CD4-positive, alpha-beta T cell (primary cell): Measurements from ENCODE around the gene STAC2. TPM values are rescaled to one million over a fixed set of nuclear protein-coding genes. Genes with fewer than 3 reads are reported as not detected.

ENCODE experiments used
- ATAC-seq: fragments of 200-7000 bp; cut with Tn5 transposase; one replicate; pipeline ENCODE4 v1.10.0; 2022; ENCODE audit warnings: mild to moderate bottlenecking; ENCODE audit not compliant: poor library complexity
- CTCF ChIA-PET: fragments of 350-600 bp; sonication (Branson Sonifier 250); formaldehyde crosslinking; loops from one replicate; lab custom pipeline; 2021; ENCODE audit warnings: antibody characterized with exemption, inconsistent platforms; lab: Charles Lee
- POLR2A ChIA-PET: fragments of 350-600 bp; sonication (Branson Sonifier 250); formaldehyde crosslinking; loops from one replicate; lab custom pipeline; 2021; ENCODE audit warnings: antibody characterized with exemption, inconsistent platforms; lab: Charles Lee
- DNase-seq, 14 experiments: peaks; one replicate each; pipeline ENCODE4 v3.0.0-alpha.2; 2013 to 2020; ENCODE audit warnings: mixed read lengths in 2 of 14
- H3K27ac ChIP-seq, 2 donors: one replicate each; pipeline versions ENCODE4 v1.5.1 to v1.7.0; 2013; ENCODE audit warnings: low read length in 2 of 2, low read depth in 1 of 2, mild to moderate bottlenecking in 1 of 2
- H3K27me3 ChIP-seq, 2 experiments: 1 replicate in 1 of 2; 2 replicates in 1 of 2; pipeline versions ENCODE4 v1.6.1 to v1.7.0; 2013; ENCODE audit warnings: low read length in 2 of 2, control low read depth in 1 of 2, mild to moderate bottlenecking in 1 of 2, moderate library complexity in 1 of 2; ENCODE audit not compliant: insufficient read depth in 2 of 2, control insufficient read depth in 1 of 2
- H3K36me3 ChIP-seq: one replicate; pipeline ENCODE4 v1.6.1; 2013; ENCODE audit warnings: low read length, control low read depth; ENCODE audit not compliant: insufficient read depth
- H3K4me1 ChIP-seq: one replicate; pipeline ENCODE4 v1.6.1; 2013; ENCODE audit warnings: low read length, control low read depth; ENCODE audit not compliant: insufficient read depth
- H3K4me3 ChIP-seq: one replicate; pipeline ENCODE4 v1.5.1; 2013; ENCODE audit warnings: mild to moderate bottlenecking, low read length, moderate library complexity
- H3K9me3 ChIP-seq, 2 experiments: 1 replicate in 1 of 2; 2 replicates in 1 of 2; pipeline versions ENCODE4 v1.6.1 to v1.7.0; 2013; ENCODE audit warnings: low read length in 2 of 2, mild to moderate bottlenecking in 2 of 2, control low read depth in 1 of 2, moderate library complexity in 1 of 2; ENCODE audit not compliant: control insufficient read depth in 1 of 2, insufficient read depth in 1 of 2
- H3K27ac Mint-ChIP-seq: one replicate; pipeline ENCODE4 v1.8.0; 2020; ENCODE audit warnings: mixed read lengths
- H3K27me3 Mint-ChIP-seq: one replicate; pipeline ENCODE4 v1.8.0; 2021; ENCODE audit warnings: mixed read lengths
- H3K36me3 Mint-ChIP-seq: one replicate; pipeline ENCODE4 v1.8.0; 2021; ENCODE audit warnings: low read depth, mixed read lengths
- H3K4me1 Mint-ChIP-seq: one replicate; pipeline ENCODE4 v1.8.0; 2021; ENCODE audit warnings: low read depth, mixed read lengths
- H3K4me3 Mint-ChIP-seq: one replicate; pipeline ENCODE4 v1.8.0; 2020; ENCODE audit warnings: mild to moderate bottlenecking, mixed read lengths
- H3K9me3 Mint-ChIP-seq: one replicate; pipeline ENCODE4 v1.8.0; 2020; ENCODE audit warnings: mixed read lengths
- CTCF ChIP-seq: fragments of 200-600 bp; IDR thresholded peaks from one replicate; pipeline ENCODE4 v1.8.0; 2022; ENCODE audit warnings: antibody characterized with exemption, mild to moderate bottlenecking
- intact Hi-C, 2 experiments: fragments of 100-400 bp; cut with DNase I in 1 of 2; cut with micrococcal nuclease in 1 of 2; formaldehyde crosslinking; loops; one replicate each; pipeline versions ENCODE4 v1.15.1 to v1.9.0; 2023 to 2025; cut with DNase I, micrococcal nuclease
- total RNA-seq, 174 experiments: library from RNA in 2 of 174; stranded (reverse) in 2 of 174; gene quantifications; one replicate each; pipeline ENCODE4 v1.2.3 and lab custom pipeline; 2021 to 2026

Gene STAC2
- total RNA-seq, 2 experiments from 2014 or later = not detected

DNA sequence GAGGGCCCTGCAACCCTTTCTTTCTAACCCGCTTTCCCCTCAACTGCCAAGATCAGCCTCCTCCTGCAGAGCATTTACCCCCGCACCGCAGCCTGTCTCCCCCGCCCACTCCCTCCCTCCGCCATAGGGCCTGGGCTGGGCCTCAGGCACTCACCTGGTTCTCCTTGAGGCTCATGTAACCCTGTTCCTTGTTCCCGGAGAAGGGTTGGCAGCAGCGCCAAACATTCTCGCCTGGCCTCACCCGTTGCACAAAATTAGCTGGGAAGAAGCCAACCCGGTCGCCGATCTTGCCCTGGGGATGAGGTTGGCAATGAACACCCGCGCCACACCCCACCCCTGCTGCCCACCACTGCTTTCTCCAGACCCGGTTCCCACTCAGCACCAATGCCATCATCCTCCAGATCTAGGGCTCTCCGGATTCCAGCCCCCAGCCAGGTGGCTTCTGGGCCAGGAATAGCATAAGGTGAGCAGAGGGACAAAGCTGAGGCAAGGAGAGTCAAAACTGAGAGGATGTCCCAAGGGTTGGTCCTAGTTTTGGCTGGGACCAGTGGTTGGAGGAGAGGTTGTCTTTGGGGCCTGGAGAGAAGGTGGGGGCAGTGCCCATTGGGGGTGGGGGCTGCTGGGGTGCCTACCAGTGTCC lies 12.8 kb downstream of the STAC2 start:
- peak overlapping the region; percentile 10 for H3K4me3 Mint-ChIP-seq

GRCh38 chr17:39212195-39212810 lies 13.4 kb downstream of the STAC2 start:
- peaks cover 30% of the 10 kb centered on the region for H3K4me1 ChIP-seq
- no peaks in the 10 kb centered on the region for H3K9me3 ChIP-seq
- no peak overlapping the region for H3K4me3 ChIP-seq
- H3K36me3 ChIP-seq = no peaks in the 10 kb centered on the region
- no peak for DNase-seq
- H3K4me3 Mint-ChIP-seq = no peak overlapping the region
- TF ChIP-seq CTCF = no peak
- no peaks in the 10 kb centered on the region for H3K36me3 Mint-ChIP-seq
- no peak overlapping the region for H3K27ac Mint-ChIP-seq
- ATAC-seq = no peak
- ChIA-PET POLR2A (no interaction called here), CTCF (no interaction called here)
- no peaks in the 10 kb centered on the region for H3K9me3 Mint-ChIP-seq
- intact Hi-C loops = no loop called here
- peaks cover 23% of the 10 kb centered on the region for H3K4me1 Mint-ChIP-seq
- H3K27me3 Mint-ChIP-seq = peaks cover 15% of the 10 kb centered on the region
- no peak overlapping the region for H3K27ac ChIP-seq
- H3K27me3 ChIP-seq = peaks cover 0 to 3% of the 10 kb centered on the region in 2 experiments

More for the DNA sequence above, 12.8 kb downstream of the STAC2 start:
- Mint-ChIP-seq H3K36me3 (no peaks in the 10 kb centered on the region), H3K27me3 (peaks cover 15% of the 10 kb centered on the region), H3K4me1 (peaks cover 22% of the 10 kb centered on the region), H3K27ac (no peak overlapping the region), H3K9me3 (no peaks in the 10 kb centered on the region)
- Histone ChIP-seq H3K4me1 (peaks cover 28% of the 10 kb centered on the region), H3K36me3 (no peaks in the 10 kb centered on the region), H3K27me3 (peaks cover 0 to 3% of the 10 kb centered on the region in 2 experiments), H3K4me3 (no peak overlapping the region), H3K27ac (no peak overlapping the region), H3K9me3 (no peaks in the 10 kb centered on the region)
- intact Hi-C loops = no loop called here
- CTCF ChIA-PET = no interaction called here
- ATAC-seq = no peak
- no peak for TF ChIP-seq CTCF
- DNase-seq = no peak
- POLR2A ChIA-PET = no interaction called here

DNA sequence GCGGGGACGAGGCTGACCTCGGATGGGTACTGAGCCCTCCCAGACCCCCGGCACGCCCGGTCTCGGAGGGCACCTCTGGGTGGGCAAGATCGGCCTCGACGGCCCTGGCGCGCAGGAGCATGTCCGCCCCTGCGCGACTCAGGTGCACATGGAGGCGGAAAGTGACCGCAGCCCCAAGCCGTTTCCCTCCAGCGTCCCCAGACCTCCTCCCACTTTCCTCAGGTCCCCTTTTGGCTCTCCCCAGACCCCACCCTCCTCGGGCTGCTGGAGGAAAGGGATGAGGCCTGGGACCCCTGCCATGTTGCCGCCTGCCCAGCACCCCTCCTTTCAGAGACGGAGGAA lies 15.7 kb downstream of the STAC2 start:
- H3K27ac Mint-ChIP-seq = peak overlapping the region; percentile 42
- H3K4me3 Mint-ChIP-seq = peak overlapping the region; percentile 50
- ChIA-PET POLR2A (interaction anchor here (2.1 to 4.4 kb wide), 3 partner anchors 10 to 34 kb away, joined by 9 to 36 read pairs (median 22); partner anchors contain the start of gene RPL19), CTCF (interaction anchor here (1.0 to 6.4 kb wide), 5 partner anchors 22 to 45 kb away, joined by 3 to 122 read pairs (median 3); no protein-coding TSS in a partner anchor)
- peaks cover 29% of the 10 kb centered on the region for H3K4me1 Mint-ChIP-seq
- peaks cover 3% of the 10 kb centered on the region for H3K36me3 ChIP-seq
- H3K27me3 Mint-ChIP-seq = peaks cover 4% of the 10 kb centered on the region
- ATAC-seq (no peak), DNase-seq (no peak)
- peaks cover 3% of the 10 kb centered on the region for H3K36me3 Mint-ChIP-seq
- no peak for TF ChIP-seq CTCF
- no peak overlapping the region for H3K27ac ChIP-seq
- no peaks in the 10 kb centered on the region for H3K9me3 ChIP-seq
- intact Hi-C loops = no loop called here
- H3K27me3 ChIP-seq = no peaks in the 10 kb centered on the region
- H3K9me3 Mint-ChIP-seq = no peaks in the 10 kb centered on the region
- H3K4me3 ChIP-seq = peak overlapping the region; percentile 55
- H3K4me1 ChIP-seq = peaks cover 36% of the 10 kb centered on the region
